Skeletal muscle cell (primary cell): ENCODE data around the gene ANKRD33.

Experiments used
- DNase-seq: peaks from one replicate; pipeline ENCODE4 v3.0.0-alpha.2; 2010; ENCODE audit warnings: low read depth
- H3K4me3 ChIP-seq: 2 replicates; pipeline ENCODE4 v1.5.1; 2011; ENCODE audit warnings: low read depth, mild to moderate bottlenecking, control low read depth, low read length, moderate library complexity

The ANKRD33 gene

DNA sequence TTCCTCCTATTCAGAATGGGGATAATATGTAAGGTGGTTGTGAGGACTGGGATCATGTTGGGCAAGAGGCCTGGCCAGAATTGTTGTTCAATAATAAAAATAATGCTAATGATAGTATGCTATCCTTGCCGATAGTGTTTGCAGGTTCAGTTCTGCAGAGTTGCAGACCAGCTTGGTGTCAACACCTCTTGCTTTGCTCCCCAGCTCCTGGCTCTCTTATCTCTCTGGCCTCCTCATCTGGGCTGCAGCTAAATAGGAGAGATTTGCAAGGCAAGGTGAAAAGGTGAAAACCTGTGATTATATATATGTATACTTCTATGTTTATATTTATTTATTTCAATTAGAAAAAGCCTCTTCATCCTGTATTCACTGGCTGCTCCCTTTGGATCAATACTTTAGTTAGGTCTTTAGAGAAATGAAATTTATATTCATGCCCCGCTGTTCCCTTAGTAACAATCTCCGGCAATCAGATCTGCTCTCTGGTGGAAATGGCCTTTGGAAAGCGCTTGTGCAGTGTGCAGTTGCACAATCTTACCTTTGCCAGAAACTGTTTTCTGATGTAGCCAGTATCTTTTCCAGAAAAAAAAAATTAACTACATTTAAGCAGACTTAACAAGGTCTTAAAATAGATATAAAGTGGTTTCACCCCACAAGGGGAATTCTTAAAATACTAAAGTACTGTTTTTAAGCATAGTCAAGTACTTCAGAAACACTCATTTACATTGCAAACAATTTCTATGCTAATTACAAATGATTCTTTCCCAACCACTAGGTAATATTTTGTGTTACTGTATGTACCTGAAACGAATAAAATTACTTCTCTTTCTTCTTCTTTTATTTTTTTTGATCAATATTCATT is 44.5 kb downstream of the ANKRD33 start:
- H3K4me3 ChIP-seq, result no peak overlapping the region
- DNase-seq, result no peak

DNA sequence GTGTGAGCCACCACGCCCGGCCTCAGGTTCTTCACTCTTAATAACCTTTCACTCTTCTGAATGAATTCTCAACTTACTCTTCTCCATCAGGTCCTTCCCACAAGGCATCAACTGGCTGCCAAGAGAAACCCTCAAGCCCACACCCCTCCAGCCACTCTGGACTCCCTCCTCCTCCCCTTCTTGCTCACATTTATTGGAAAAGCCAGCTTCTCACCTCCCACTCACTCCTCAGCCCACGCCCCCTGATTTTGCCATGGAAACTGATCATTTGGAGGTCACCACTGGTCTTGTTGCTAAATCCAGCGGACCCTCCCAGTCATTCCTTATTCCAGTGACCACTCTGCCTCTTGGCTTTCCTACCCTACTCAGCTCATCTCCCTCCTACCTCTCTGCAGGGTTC is 46.2 kb downstream of the ANKRD33 start:
- H3K4me3 ChIP-seq, result no peak overlapping the region
- no peak for DNase-seq

DNA sequence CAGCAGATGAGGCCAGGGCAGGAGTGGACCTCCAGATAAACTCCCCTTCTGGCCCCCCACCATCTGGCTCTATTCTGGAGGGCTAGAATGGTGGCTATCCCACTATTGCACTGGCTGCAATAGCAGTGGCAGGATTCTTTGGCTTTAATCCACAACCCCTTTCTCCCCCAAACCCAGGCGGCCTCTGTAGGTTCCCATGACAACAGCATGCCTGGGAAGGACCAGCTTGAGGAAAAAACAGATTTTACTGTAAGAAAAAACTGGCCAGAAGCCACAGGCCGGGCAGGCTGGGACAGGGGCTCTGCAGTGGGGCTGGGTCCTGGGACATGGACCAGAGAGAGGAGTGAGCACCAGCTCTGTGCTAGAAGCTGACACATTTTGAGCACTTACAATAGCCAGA is 50.0 kb downstream of the ANKRD33 start:
- no peak for DNase-seq
- H3K4me3 ChIP-seq, result no peak overlapping the region

DNA sequence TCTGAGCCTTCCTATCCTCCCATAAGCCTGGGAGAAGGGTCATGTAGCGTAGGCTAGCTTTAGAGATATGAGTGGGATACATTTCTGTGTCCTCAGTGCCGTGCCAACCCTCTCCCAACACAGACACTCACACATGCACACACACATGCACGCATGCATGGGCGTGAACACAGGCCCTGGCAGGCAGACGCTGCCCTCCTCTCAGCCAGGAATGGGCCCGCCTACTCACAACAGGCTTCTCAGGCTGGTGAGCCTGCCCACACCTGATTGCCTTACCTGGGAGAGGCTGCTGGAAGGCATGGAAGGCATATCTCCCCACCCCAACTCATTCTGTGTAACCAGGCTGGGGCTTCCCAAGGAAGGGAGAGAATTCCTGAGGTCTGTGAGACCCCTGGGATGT is 50.8 kb downstream of the ANKRD33 start:
- DNase-seq, result no peak
- H3K4me3 ChIP-seq, result no peak overlapping the region

DNA sequence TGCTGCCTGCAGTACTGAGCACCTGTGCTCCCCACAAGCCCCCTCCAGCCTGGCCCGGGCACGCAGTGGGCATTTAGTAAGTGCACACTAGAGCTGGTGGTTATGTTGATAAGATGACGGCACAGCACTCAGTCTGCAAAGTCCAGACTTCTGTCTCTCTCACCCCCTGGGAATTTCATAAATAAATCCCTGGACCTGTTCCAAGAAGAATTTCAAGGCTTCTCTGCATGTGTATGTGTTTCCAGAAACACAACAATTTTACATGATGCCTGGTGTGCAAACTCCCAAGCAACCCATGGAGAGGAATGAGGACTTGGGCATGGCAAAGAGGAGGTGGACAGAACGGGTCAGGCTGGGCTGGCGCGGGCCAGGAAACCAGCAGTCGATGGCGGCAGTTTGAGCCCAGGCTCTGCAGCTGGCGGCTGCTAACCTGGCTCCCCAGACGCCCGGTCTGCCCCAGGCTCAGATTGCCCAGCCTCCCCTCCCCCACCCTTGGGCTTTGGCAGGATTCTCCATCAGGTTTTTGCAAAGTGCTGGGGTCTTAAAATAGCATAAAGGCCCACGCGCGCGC is 53.2 kb downstream of the ANKRD33 start:
- no peak overlapping the region for H3K4me3 ChIP-seq
- DNase-seq, result peak; percentile 25
